ENCODE data around the gene LHFPL2. TPM values are rescaled to one million over a fixed set of nuclear protein-coding genes. Genes with fewer than 3 reads are reported as not detected.

The LHFPL2 gene
- total and polyA plus RNA-seq, 2 donors (not counting 1 experiment from before 2014, with no cell fraction given): 3.8 to 35.5 TPM

DNA sequence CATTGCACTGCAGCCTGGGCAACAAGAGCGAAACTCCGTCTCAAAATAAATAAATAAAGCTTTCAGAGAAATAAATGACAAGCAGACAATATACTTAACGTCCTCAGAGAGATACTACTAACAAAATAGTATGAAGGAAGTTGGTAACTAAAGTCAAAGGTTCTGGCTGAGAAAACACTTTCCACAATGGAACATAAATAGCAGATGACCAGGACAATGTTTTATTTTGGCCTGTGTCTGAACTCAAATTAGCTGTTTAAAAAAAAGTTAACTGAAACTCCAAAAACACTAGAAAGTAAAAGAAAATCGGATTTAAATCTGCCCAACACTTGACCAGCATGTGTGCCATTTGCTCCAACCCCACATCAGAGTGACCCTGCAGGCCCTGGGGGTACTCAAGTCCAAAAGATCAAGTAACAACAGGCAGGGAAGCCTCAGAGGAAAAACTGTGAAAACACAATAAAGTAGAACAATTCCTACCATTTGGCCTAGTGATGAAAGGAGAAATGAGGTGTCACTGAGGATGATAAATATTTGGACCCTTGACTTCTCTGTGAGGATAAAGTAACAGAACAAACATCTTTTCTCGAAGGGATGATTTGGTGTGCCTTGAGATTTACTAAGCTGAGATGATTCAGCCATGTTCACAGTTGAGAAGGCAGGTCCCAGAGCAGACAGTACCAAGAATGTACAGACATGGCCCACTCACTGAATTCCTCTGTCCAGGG lies 47.7 kb downstream of the LHFPL2 start:
- TF ChIP-seq, protein P1, sequence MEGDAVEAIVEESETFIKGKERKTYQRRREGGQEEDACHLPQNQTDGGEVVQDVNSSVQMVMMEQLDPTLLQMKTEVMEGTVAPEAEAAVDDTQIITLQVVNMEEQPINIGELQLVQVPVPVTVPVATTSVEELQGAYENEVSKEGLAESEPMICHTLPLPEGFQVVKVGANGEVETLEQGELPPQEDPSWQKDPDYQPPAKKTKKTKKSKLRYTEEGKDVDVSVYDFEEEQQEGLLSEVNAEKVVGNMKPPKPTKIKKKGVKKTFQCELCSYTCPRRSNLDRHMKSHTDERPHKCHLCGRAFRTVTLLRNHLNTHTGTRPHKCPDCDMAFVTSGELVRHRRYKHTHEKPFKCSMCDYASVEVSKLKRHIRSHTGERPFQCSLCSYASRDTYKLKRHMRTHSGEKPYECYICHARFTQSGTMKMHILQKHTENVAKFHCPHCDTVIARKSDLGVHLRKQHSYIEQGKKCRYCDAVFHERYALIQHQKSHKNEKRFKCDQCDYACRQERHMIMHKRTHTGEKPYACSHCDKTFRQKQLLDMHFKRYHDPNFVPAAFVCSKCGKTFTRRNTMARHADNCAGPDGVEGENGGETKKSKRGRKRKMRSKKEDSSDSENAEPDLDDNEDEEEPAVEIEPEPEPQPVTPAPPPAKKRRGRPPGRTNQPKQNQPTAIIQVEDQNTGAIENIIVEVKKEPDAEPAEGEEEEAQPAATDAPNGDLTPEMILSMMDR (IDR thresholded peaks at IDR 0.05): no peak
- TF ChIP-seq EZH2 (IDR thresholded peaks at IDR 0.05; ENCODE audit: borderline replicate concordance, insufficient read depth, low read depth, low read length, poor library complexity, severe bottlenecking): no peak
- no peak overlapping the region for H3K27ac Mint-ChIP-seq
- Histone ChIP-seq H2AFZ (ENCODE audit: insufficient read depth, low read depth, low read length, poor library complexity, severe bottlenecking) (no peak overlapping the region), H3K4me2 (replicated peaks; ENCODE audit: low read depth, low read length, poor library complexity, severe bottlenecking) (no peak overlapping the region), H3K79me2 (ENCODE audit: control insufficient read depth, insufficient read depth, low read length) (no peaks in the 10 kb centered on the region), H3K27ac (ENCODE audit: low read length in 2 of 2) (no peak overlapping the region), H3K9ac (ENCODE audit: low read length) (no peak overlapping the region), H3K4me3 (ENCODE audit: control extremely low read depth in 1 of 5, extremely low read depth in 1 of 5, insufficient read depth in 1 of 5, low read depth in 2 of 5, low read length in 4 of 5) (no peak overlapping the region), H3K9me3 (ENCODE audit: control extremely low read depth in 1 of 3, control insufficient read depth in 2 of 3, insufficient read depth in 1 of 3, low read length in 2 of 3) (peaks cover 0 to 3% (median 0%) of the 10 kb centered on the region in 3 donors), H4K20me1 (ENCODE audit: control insufficient read depth, insufficient read depth, low read length, poor library complexity, severe bottlenecking) (no peaks in the 10 kb centered on the region), H3K4me1 (ENCODE audit: control insufficient read depth in 2 of 2, insufficient read depth in 2 of 2, low read length in 2 of 2) (no peaks in the 10 kb centered on the region), H3K27me3 (replicated peaks in 1 of 4; ENCODE audit: control extremely low read depth in 1 of 4, control insufficient read depth in 3 of 4, insufficient read depth in 4 of 4, low read length in 3 of 4) (no peaks in the 10 kb centered on the region), H3K36me3 (replicated peaks in 1 of 2; ENCODE audit: control extremely low read depth in 1 of 2, control insufficient read depth in 1 of 2, extremely low read depth in 1 of 2, insufficient read depth in 2 of 2, low read length in 1 of 2) (no peaks in the 10 kb centered on the region)
- intact Hi-C loops (cut with micrococcal nuclease): no loop called here
- DNase-seq (no peak), ATAC-seq (ENCODE audit: low read depth) (no peak)
- H3K4me1 Mint-ChIP-seq: peaks cover 4% of the 10 kb centered on the region
- 81% methylated on average over 2 of the region's 5 CpGs for WGBS (ENCODE audit: insufficient coverage)
- H3K4me3 Mint-ChIP-seq: no peak overlapping the region
- ChIA-PET POLR2A (no interaction called here), CTCF (no interaction called here)
- no peaks in the 10 kb centered on the region for H3K27me3 Mint-ChIP-seq
- H3K9me3 Mint-ChIP-seq (ENCODE audit: insufficient read depth): no peaks in the 10 kb centered on the region

DNA sequence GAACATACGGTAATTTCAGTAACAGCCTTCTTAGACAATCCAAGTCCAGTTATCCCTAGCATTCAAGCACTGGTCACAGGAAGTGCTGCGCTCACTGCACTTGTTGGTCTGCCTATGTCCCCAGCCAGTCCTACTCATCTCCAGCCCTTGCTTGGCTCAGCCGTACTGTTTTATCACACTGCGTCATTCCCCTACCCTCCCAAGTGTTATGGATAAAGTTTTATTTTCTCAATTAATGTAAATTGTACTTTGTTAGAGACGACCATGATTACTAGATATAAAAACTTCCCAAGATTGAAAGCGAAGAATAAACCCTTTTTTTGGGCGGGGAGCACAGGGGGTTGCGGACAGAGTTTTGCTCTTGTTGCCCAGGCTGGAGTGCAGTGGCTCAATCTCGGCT lies 49.6 kb downstream of the LHFPL2 start:
- intact Hi-C loops (cut with micrococcal nuclease): no loop called here
- CTCF ChIA-PET: no interaction called here
- Mint-ChIP-seq H3K27ac (no peak overlapping the region), H3K9me3 (ENCODE audit: insufficient read depth) (no peaks in the 10 kb centered on the region), H3K27me3 (no peaks in the 10 kb centered on the region), H3K4me1 (no peaks in the 10 kb centered on the region), H3K4me3 (no peak overlapping the region)
- Histone ChIP-seq H3K4me3 (ENCODE audit: control extremely low read depth in 1 of 5, extremely low read depth in 1 of 5, insufficient read depth in 1 of 5, low read depth in 2 of 5, low read length in 4 of 5) (no peak overlapping the region), H3K4me2 (replicated peaks; ENCODE audit: low read depth, low read length, poor library complexity, severe bottlenecking) (no peak overlapping the region), H3K4me1 (ENCODE audit: control insufficient read depth in 2 of 2, insufficient read depth in 2 of 2, low read length in 2 of 2) (peaks cover 0 to under 1% of the 10 kb centered on the region in 2 donors), H4K20me1 (ENCODE audit: control insufficient read depth, insufficient read depth, low read length, poor library complexity, severe bottlenecking) (no peaks in the 10 kb centered on the region), H3K9me3 (ENCODE audit: control extremely low read depth in 1 of 3, control insufficient read depth in 2 of 3, insufficient read depth in 1 of 3, low read length in 2 of 3) (peaks cover 0 to 3% (median 0%) of the 10 kb centered on the region in 3 donors), H2AFZ (ENCODE audit: insufficient read depth, low read depth, low read length, poor library complexity, severe bottlenecking) (no peak overlapping the region), H3K27ac (ENCODE audit: low read length in 2 of 2) (no peak overlapping the region), H3K27me3 (replicated peaks in 1 of 4; ENCODE audit: control extremely low read depth in 1 of 4, control insufficient read depth in 3 of 4, insufficient read depth in 4 of 4, low read length in 3 of 4) (no peaks in the 10 kb centered on the region), H3K9ac (ENCODE audit: low read length) (no peak overlapping the region), H3K79me2 (ENCODE audit: control insufficient read depth, insufficient read depth, low read length) (no peaks in the 10 kb centered on the region), H3K36me3 (replicated peaks in 1 of 2; ENCODE audit: control extremely low read depth in 1 of 2, control insufficient read depth in 1 of 2, extremely low read depth in 1 of 2, insufficient read depth in 2 of 2, low read length in 1 of 2) (no peaks in the 10 kb centered on the region)
- no peak for DNase-seq
- WGBS (ENCODE audit: insufficient coverage): 95% methylated on average over 5 of the region's 9 CpGs
- no peak for ATAC-seq (ENCODE audit: low read depth)
- TF ChIP-seq, protein P1 (IDR thresholded peaks at IDR 0.05): no peak
- no peak for TF ChIP-seq EZH2 (IDR thresholded peaks at IDR 0.05; ENCODE audit: borderline replicate concordance, insufficient read depth, low read depth, low read length, poor library complexity, severe bottlenecking)
- POLR2A ChIA-PET: no interaction called here
